NCI-H146 treated with DMSO at 0.1 percent for 48 hours (cell line): ENCODE results near the gene AGPAT2.

ENCODE experiments used
- DNase-seq: peaks from one replicate; lab custom pipeline; 2025; ENCODE audit not compliant: unreplicated experiment; lab: John Stamatoyannopoulos, UW

The AGPAT2 gene

DNA sequence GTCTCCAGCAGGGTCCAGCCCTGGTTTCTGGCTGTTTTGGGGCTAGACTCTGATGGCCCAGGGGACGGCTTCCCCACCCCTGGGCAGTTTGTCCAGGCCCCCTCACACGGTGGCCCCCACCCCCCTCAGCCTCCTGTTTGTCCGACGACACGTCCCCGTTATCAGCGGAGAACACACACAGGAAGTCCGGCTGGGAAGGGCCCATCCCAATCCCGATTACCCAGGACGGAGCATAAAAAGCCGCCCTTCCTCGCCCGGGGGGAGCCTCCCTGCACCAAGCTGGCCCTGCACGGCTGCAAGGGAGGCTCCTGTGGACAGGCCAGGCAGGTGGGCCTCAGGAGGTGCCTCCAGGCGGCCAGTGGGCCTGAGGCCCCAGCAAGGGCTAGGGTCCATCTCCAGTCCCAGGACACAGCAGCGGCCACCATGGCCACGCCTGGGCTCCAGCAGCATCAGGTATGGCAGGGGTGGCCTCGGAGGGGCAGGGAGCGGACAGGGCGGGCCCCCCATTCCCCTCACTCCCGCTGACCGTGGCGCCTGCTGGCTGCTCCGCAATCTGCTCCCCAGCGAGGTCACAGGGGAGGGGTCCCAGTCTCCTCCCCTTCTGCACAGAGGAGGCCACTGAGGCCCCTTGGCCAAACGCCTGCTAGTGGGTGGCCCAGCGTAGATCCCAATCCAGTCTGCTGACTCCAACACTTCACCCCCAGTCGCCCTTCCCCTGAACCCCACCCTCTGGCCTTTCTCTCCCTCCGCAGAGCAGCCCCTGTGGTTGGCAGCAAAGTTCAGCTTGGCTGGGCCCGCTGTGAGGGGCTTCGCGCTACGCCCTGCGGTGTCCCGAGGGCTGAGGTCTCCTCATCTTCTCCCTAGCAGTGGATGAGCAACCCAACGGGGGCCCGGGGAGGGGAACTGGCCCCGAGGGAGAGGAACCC is 24.3 kb downstream of the AGPAT2 start, which contains the start of gene EGFL7:
Gene EGFL7 (plus strand): TSS at position 261 of the 926 bp plus-strand sequence. CDS start 5,367 bp downstream, outside the sequence.
- no peak for DNase-seq

DNA sequence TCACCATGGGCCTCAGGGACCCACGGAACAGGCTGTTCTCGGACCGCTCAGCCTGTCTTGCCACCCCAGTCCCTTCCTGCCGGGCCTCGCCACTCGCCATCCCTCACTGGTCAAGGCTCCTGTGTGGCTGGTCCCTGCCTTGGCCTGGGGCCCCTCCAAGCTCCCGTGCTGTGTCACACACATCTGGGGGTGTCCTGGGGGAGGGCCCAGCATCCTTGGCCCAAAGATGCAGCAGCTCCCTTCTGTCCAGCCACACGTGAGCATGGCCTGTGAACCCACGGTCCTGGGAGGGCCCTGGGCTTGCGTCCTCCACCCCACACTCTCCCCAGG is 25.0 kb downstream of the AGPAT2 start:
- no peak for DNase-seq

GRCh38 chr9:136661641-136662325 is 25.5 kb downstream of the AGPAT2 start:
- DNase-seq = no peak

DNA sequence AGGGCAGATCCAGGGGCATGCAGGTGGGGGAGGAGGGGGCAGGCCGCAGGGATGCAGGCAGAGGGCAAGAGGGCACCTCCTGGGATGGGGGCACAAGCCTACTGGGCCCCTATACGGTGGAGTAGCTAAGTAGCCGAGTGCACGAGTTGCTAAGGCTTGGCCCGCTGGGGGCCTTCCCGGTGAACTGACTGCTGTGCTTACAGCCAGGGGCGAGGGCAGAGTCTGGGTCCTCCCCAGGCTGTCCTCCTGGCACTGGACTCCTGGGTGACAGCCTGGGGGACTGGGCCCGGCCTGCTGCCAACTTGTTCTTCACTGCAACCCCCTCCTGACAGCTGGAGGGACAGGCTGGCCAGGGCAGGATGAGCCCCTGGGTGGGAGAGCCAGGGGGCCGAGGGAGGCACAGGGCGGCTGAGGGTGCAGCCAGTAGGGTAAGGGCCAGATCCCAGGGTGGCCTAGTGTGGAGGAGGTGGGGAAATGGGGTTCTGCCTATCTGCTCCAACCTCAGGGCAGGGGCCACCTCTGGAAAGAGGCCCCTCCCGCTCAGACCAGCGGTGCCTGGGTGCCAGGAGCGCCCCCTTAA is 26.2 kb downstream of the AGPAT2 start:
- no peak for DNase-seq

- no peak for DNase-seq
These were observed 27.1 kb downstream of the AGPAT2 start for GRCh38 chr9:136659861-136660784.

DNA sequence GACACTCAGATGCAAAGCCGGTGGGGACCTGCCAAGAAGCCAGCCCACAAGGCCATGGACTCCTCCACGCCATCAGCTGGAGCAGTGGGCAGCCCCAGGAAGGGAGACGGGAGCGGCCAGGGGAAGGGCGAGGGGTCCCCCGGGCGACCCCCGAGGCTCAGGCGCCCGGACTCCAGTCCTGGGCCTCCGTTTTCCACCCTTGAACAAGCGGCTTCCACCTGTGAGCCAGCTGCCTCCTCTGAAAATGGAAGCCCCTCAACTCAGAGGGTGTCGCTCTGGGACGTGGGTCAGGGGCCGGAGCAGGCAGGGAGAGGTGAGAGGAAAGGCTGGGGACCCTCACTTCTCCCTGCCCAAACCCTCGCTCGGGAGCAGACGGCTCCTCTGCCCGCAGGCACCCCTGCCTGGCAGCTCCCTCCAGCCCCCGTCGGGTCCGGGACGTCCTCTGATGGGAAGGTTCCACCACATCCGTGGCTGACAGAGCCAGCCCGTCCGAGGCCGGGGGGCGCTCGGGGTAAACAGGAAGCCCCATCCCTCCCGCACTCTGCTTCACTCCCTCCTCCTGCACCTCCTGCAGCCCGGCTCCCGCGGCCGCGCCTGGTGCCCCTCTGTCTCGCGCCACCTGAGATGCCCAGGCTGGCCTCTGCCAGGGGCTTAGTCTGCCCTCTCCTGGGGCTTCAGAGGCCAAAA is 28.3 kb downstream of the AGPAT2 start:
- DNase-seq = no peak

DNA sequence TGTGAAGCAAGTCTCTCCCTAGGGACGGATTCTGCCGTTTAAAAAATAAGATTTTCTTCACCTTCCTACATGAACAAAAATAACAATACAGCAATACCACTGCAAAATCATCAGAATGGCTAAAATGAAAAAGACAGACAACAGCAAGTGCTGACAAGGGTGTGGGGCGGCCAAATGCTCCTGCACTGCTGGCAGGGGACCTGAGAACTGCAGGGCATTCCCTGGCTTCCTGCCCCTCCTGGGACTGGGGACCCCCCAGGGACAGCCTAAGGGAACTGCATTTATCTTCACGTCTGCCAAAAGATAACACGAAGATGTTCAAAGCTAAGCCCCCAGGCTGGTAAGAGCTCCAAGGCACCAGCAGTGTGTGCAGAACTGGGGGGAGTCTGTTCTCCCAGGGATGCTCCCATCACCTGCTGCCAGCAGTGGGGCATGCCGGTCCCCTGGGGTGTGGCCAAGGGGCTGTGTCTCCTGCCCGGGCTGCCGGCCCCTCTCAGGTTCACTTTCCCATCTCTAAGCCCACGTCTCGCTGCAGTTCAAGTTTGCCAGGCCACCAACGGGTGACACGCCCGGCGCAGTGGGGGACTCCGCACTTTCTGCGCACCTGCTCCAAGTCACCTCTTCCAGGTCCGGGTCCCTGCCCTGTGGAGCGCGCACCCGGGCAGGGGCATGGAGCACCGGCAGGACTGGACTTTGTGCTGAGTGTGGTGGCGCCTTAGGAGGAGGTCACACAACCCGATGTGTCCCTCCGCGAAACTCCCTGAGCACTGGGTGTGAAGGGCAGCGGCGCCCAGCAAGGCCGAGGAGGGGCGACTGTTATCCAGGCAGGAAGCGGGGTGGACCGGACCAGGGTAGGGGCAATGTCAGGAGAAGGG is 29.0 kb downstream of the AGPAT2 start:
- no peak for DNase-seq

DNA sequence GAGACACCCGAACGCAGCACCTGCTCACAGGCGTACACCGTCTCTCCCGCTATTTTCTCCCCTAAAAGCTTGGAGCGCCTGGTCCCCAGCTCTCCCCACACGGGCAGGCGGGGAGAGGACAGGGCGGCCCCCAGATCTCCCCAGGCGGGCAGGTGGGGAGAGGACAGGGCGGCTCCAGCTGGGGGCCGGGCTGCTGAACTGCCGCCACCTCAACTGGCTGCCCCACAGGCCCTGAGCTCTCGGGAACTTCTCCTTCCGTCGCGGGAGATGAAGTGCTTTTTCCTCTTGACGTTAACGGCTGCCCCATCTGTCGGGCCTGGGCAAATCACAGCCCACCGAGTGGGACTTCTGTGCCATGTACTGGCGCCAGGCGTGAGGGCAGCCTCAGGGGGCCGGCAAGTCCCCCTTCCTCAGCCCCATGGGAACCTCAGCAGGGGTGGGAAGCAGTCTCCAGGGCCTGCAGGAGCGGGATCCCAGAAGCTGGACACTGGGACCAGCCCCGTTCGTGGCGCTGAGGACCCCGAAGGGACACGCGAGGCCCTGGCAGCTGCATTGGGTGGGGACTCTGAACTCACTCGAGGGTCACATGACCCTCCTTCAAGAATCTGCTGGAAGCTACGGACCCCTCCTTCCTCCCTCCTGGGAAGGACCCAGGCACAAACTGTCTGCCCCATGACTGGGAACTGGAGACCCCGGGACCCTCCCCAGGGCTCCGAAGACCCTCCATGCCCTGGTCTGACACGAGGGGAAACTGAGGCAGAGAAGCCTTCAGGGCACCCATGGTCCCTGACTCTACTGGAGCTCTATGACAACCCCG is 30.3 kb downstream of the AGPAT2 start:
- DNase-seq = no peak

GRCh38 chr9:136656183-136656738 is 31.0 kb downstream of the AGPAT2 start:
- DNase-seq = no peak

DNA sequence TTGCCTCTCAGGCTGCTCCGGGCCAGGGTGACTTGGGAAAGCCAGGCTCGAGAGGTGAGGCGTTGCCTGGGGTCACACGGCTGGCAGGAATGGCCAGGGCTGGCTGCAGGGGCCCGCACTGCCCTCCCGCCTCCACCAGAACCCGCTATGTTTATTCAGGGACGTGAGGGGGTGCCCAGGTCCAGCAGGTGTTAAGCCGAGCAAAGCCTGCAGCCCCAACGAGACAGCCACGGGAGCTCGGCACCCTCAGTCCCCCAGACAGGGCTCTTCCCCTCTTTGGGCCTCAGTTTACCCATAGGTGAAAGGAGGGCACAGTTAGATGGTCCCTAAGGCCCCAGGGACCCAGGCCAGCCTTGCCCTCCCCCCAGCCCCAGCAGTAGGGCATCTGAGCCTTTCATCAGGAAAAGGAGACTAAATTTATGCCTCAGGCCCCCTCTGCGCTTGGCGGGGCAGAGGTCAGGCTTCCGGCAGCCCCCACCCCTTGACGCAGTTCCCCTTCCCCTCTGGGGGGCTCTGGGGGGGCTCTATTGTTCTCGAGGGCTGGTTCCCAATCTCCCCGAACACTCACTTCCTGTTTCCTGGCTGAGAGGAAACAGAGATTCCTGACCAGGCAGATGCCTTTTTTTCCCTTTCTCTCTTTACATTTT is 31.6 kb downstream of the AGPAT2 start:
- DNase-seq = no peak

GRCh38 chr9:136654820-136655535 is 32.3 kb downstream of the AGPAT2 start:
- no peak for DNase-seq

GRCh38 chr9:136653323-136654079 is 33.8 kb downstream of the AGPAT2 start:
- no peak for DNase-seq

DNA sequence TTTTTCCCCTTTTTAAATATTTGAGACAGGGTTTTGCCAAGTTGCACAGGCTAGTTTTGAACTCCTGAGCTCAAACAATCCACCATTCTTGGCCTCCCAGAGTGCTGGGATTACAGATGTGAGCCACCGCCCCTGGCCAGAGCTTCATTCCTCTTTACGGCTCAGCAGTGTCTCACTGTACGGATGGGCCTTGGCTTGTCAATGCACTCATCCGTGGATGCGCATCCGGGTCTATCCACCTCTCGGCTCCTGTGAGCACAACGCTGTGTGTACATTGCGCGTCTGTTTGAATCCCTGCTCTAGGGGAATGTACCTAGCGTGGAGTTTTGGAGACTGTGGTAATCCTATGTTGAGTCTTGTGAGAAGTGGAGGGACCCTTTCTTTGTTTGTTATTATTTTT is 35.4 kb downstream of the AGPAT2 start:
- DNase-seq = no peak

DNA sequence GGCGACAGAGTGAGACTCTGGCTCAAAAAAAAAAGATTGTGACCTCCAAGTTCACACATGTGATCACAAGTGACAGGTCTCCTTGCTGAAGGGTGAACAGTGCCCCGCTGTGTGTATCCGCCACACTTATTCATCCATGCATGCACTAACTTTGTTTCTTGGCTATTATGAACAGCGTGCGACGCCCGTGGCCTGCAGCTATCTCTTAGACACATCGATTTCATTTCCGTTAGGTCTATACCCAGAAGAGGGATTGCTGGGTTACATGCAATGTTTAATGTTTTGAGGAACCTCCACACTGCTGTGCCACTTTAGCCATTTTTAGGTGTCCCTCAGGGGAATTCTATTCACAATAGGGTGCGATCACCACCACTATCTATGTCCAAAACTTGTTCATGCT is 36.6 kb downstream of the AGPAT2 start:
- no peak for DNase-seq

DNA sequence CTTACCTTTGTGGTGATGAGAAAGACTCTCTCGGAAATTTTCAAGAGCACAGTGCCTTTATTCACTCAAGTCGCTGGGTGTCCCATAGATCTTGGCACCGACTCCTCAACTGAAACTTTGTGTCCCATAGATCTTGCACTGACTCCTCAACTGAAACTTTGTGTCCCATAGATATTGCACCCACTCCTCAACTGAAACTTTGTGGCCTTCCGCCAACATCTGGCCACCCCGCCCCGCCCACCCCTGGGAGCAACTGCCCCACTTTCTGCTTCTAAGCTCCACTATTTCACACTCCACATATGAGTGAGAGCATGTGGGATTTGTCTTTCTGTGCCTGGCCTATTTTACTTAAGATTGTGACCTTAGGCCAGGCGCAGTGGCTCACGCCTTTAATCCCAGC is 37.2 kb downstream of the AGPAT2 start:
- DNase-seq = no peak

DNA sequence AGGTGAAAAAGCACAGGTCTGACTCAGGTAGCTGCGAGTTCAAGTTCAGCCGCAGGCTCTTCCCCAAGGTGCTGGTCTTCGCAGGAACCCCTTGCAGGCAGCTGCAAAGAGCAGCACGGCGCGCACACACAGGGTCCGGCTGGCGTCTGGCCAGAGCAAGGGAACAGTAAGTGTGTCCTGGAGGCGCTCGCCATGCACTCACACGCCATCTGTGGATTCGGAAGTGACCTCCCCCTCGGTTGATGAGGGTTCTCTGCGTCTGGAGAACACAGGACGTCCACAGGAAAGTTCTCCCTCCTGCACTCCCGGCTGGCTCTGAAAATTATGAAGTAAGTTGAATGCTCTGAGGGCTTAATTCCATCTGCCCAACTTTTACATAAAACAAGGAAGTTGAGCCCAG is 38.5 kb downstream of the AGPAT2 start:
- no peak for DNase-seq
